K562 (cell line): ENCODE results near the gene KLHL12. TPM values are rescaled to one million over a fixed set of nuclear protein-coding genes. Genes with fewer than 3 reads are reported as not detected.

Source experiments
- E2F3 ChIP-seq: fragments of 250-450 bp; sonication (Bioruptor Pico); IDR thresholded peaks from 2 replicates; pipeline ENCODE4 v1.4.0; 2020; ENCODE audit warnings: mild to moderate bottlenecking
- ELF2 ChIP-seq: fragments of 250-450 bp; sonication (Bioruptor Pico); IDR thresholded peaks from 2 replicates; pipeline ENCODE4 v1.5.0; 2021; ENCODE audit warnings: mild to moderate bottlenecking
- FOS ChIP-seq: IDR thresholded peaks from 3 replicates; pipeline ENCODE4 v1.6.1; 2011; ENCODE audit not compliant: insufficient read length; ENCODE audit errors: extremely low read depth
- HDAC1 ChIP-seq, 2 experiments: fragments of 450-650 bp; IDR thresholded peaks; 2 replicates each; pipeline ENCODE4 v1.6.1; 2016 to 2017; ENCODE audit warnings: inconsistent platforms in 1 of 2, mild to moderate bottlenecking in 1 of 2, moderate library complexity in 1 of 2
- LCOR ChIP-seq: sonication (generic); formaldehyde crosslinking; IDR thresholded peaks from 2 replicates; pipeline ENCODE4 v1.8.0; 2022; ENCODE audit warnings: mild to moderate bottlenecking, missing genetic modification reagents
- POLR2H ChIP-seq: IDR thresholded peaks from 2 replicates; pipeline ENCODE4 v1.6.1; 2016; ENCODE audit warnings: missing genetic modification characterization, low read depth, mild to moderate bottlenecking, control low read depth, missing compliant biosample characterization, moderate library complexity
- PRPF4 ChIP-seq: fragments of 200-400 bp; formaldehyde crosslinking; IDR thresholded peaks from one replicate; pipeline ENCODE4 v1.6.1; 2017; ENCODE audit warnings: low read length, low read depth, mild to moderate bottlenecking; ENCODE audit not compliant: insufficient read depth, poor library complexity, severe bottlenecking
- RBM14 ChIP-seq: fragments of 200-400 bp; formaldehyde crosslinking; IDR thresholded peaks from 2 replicates; pipeline ENCODE4 v1.6.1; 2018; ENCODE audit warnings: low read depth, mild to moderate bottlenecking, low read length, moderate library complexity, borderline replicate concordance; ENCODE audit not compliant: insufficient read depth
- RFX7 ChIP-seq: fragments of 250-450 bp; sonication (Bioruptor Pico); IDR thresholded peaks from 2 replicates; pipeline ENCODE4 v1.5.1; 2021; ENCODE audit warnings: mild to moderate bottlenecking
- SAFB ChIP-seq: fragments of 200-400 bp; formaldehyde crosslinking; IDR thresholded peaks from 2 replicates; pipeline ENCODE4 v1.6.1; 2017; ENCODE audit warnings: low read depth, low read length, borderline replicate concordance
- TAL1 ChIP-seq: fragments of 450-650 bp; IDR thresholded peaks from 2 replicates; pipeline ENCODE4 v1.6.1; 2016; ENCODE audit warnings: mild to moderate bottlenecking
- ZFP30 ChIP-seq: fragments of 250-450 bp; sonication (Bioruptor Pico); IDR thresholded peaks from 2 replicates; pipeline ENCODE4 v1.8.0; 2022; ENCODE audit warnings: moderate library complexity, mild to moderate bottlenecking, inconsistent platforms, borderline replicate concordance
- ZMIZ1 ChIP-seq, 2 experiments: fragments of 150-350 bp in 1 of 2; IDR thresholded peaks; 2 replicates each; pipeline ENCODE4 v1.6.1; 2012 to 2016; ENCODE audit warnings: low read depth in 2 of 2, low read length in 2 of 2, mild to moderate bottlenecking in 1 of 2, moderate library complexity in 1 of 2
- ZNF174 ChIP-seq: fragments of 250-450 bp; sonication (Bioruptor Pico); IDR thresholded peaks from 2 replicates; pipeline ENCODE4 v1.4.0; 2020; ENCODE audit warnings: mild to moderate bottlenecking
- ZNF175 ChIP-seq: fragments of 200-800 bp; sonication (Bioruptor generic); IDR thresholded peaks from 2 replicates; pipeline ENCODE4 v1.6.1; 2016; ENCODE audit warnings: low read depth, mild to moderate bottlenecking, missing genetic modification characterization, missing compliant biosample characterization
- ZNF3 ChIP-seq: fragments of 250-450 bp; sonication (Bioruptor Pico); IDR thresholded peaks from 2 replicates; pipeline ENCODE4 v1.5.0; 2021; ENCODE audit warnings: mild to moderate bottlenecking, moderate library complexity
- ZNF354B ChIP-seq: fragments of 250-450 bp; sonication (Bioruptor Pico); IDR thresholded peaks from 2 replicates; pipeline ENCODE4 v1.4.0; 2020
- ZNF77 ChIP-seq: fragments of 250-450 bp; sonication (Bioruptor Pico); IDR thresholded peaks from 2 replicates; pipeline ENCODE4 v1.5.0; 2020
- polyA plus RNA-seq, 8 experiments: library from polyadenylated mRNA; depleted of rRNA in 4 of 8; stranded (reverse) in 5 of 8; unstranded in 3 of 8; fragments of >200 nt; fragmentation: Nextera tagmentation in 2 of 8; fragmentation: Illumina TruSeq in 1 of 8; extraction: Ambion mirVana in 2 of 8; extraction: Trizol in 1 of 8; gene quantifications; 2 replicates each; pipeline versions ENCODE4 v1.2.1 to v1.2.3, GENCODE V29; 2011 to 2014; ENCODE audit warnings: inconsistent platforms in 1 of 8, missing spikeins in 1 of 8
- total RNA-seq, 7 experiments: library from RNA; depleted of rRNA in 6 of 7; stranded (reverse); fragments of >200 nt in 6 of 7; fragmentation: Illumina TruSeq in 2 of 7; extraction: Trizol in 2 of 7; gene quantifications; 2 replicates each; pipeline versions ENCODE4 v1.2.1 to v1.2.3, GENCODE V29; 2011 to 2021; ENCODE audit warnings: low replicate concordance in 1 of 7
- TF ChIP-seq, protein P1 (sequence below): fragments of 450-650 bp; IDR thresholded peaks from 2 replicates; pipeline ENCODE4 v1.6.1; 2017; ENCODE audit warnings: antibody characterized with exemption, mild to moderate bottlenecking
- TF ChIP-seq, protein P2 (sequence below): sonication (generic); formaldehyde crosslinking; IDR thresholded peaks from 2 replicates; pipeline ENCODE4 v1.4.0; 2020; ENCODE audit warnings: mild to moderate bottlenecking, missing genetic modification reagents

The KLHL12 gene
- total and polyA plus RNA-seq, 9 of the 15 experiments (the other 6 are each of a cell fraction or from before 2014, with no cell fraction given) = 23.1 to 85.1 (median 35.0) TPM

DNA sequence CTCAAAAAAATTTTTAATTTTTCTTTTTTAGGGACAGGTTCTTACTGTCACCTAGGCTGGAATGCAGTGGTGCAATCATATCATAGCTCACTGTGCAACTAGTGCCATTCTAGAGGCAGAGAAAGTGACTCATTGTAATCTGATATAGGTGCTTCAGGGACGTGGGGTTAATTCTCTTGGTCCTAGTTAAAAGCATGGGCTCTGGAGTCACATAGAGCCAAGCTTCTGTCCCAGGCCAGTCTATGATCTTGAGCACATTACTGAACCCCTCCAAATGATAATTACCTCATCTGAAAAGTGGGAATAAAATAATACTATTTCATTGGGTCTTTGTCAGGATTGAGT is 32.2 kb upstream of the KLHL12 start (continued):
- TF ChIP-seq, protein P1, sequence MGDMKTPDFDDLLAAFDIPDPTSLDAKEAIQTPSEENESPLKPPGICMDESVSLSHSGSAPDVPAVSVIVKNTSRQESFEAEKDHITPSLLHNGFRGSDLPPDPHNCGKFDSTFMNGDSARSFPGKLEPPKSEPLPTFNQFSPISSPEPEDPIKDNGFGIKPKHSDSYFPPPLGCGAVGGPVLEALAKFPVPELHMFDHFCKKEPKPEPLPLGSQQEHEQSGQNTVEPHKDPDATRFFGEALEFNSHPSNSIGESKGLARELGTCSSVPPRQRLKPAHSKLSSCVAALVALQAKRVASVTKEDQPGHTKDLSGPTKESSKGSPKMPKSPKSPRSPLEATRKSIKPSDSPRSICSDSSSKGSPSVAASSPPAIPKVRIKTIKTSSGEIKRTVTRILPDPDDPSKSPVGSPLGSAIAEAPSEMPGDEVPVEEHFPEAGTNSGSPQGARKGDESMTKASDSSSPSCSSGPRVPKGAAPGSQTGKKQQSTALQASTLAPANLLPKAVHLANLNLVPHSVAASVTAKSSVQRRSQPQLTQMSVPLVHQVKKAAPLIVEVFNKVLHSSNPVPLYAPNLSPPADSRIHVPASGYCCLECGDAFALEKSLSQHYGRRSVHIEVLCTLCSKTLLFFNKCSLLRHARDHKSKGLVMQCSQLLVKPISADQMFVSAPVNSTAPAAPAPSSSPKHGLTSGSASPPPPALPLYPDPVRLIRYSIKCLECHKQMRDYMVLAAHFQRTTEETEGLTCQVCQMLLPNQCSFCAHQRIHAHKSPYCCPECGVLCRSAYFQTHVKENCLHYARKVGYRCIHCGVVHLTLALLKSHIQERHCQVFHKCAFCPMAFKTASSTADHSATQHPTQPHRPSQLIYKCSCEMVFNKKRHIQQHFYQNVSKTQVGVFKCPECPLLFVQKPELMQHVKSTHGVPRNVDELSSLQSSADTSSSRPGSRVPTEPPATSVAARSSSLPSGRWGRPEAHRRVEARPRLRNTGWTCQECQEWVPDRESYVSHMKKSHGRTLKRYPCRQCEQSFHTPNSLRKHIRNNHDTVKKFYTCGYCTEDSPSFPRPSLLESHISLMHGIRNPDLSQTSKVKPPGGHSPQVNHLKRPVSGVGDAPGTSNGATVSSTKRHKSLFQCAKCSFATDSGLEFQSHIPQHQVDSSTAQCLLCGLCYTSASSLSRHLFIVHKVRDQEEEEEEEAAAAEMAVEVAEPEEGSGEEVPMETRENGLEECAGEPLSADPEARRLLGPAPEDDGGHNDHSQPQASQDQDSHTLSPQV = 0 out of 2 replicates have a peak, but pooled peaks have one; percentile 28
- TF ChIP-seq ELF2 (CRISPR knock-in tag) (no peak), RFX7 (no peak), RBM14 (no peak), ZNF175 (CRISPR knock-in tag) (no peak), ZMIZ1 (IDR thresholded peaks at IDR 0.05; ENCODE audit: low read depth in 2 of 2, low read length in 2 of 2) (no peak), LCOR (CRISPR knock-in tag) (no peak), SAFB (no peak), HDAC1 (IDR thresholded peaks at IDR 0.05) (no peak), ZNF354B (CRISPR knock-in tag) (no peak), POLR2H (no peak), ZNF3 (no peak), ZFP30 (no peak), FOS (peak; percentile 37), ZNF77 (no peak), E2F3 (CRISPR knock-in tag) (no peak), ZNF174 (CRISPR knock-in tag) (no peak), PRPF4 (no peak), TAL1 (no peak)
- TF ChIP-seq, protein P2, sequence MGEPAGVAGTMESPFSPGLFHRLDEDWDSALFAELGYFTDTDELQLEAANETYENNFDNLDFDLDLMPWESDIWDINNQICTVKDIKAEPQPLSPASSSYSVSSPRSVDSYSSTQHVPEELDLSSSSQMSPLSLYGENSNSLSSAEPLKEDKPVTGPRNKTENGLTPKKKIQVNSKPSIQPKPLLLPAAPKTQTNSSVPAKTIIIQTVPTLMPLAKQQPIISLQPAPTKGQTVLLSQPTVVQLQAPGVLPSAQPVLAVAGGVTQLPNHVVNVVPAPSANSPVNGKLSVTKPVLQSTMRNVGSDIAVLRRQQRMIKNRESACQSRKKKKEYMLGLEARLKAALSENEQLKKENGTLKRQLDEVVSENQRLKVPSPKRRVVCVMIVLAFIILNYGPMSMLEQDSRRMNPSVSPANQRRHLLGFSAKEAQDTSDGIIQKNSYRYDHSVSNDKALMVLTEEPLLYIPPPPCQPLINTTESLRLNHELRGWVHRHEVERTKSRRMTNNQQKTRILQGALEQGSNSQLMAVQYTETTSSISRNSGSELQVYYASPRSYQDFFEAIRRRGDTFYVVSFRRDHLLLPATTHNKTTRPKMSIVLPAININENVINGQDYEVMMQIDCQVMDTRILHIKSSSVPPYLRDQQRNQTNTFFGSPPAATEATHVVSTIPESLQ (CRISPR knock-in tag) = 0 out of 2 replicates have a peak, but pooled peaks have one; percentile 55
